GM19455 (cell line): ENCODE results near the gene ANKRD10.
A peak's percentile ranks its signal among the peaks of the same experiment; 100 is the strongest.

ENCODE experiments used
- ATAC-seq: cut with Tn5 transposase; IDR thresholded peaks from one replicate; pipeline ENCODE4 v1.9.1; 2021; ENCODE audit not compliant: unreplicated experiment

Gene ANKRD10

DNA sequence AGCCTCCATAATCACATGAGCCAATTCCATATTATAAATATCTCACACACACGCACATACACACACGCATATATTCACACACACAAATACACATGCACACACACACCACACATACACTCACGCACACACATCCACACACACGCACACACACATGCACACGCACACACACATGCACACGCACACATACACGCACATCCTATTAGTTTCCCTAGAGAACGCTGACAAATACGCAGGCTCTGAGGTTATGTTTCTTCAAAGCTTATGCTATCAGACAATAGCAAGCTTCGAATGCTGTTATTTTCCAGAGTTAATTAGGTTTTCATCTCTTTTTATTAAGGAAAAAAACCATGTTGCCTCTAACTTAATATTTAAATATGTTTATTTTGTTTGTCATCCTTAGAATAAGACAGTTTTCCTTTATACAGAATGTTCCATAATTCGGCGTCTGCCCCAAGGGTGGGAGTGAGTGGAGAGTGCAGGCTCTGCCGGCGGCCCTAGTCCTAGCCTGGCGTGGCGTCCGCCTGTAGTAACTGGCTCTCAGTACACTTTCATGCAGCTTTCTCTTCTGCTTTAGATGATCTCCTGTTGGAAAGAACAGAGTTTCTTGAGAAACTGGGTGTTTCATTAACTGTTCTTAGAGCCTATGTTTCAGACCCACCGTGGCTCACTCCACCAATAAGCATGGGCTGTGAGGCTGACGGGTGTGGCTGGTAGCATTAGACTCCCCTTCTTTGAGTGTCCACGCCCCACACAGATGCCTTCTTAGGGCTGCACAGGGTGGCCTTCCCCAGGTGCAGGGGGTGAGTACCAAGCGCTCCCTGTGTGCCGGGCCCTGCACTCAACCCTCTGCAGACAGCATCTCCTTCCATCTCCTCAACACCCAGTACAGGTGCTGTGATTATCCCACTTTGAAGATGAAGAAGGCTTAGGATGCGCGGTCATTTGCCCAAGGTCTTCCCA lies 30.4 kb upstream of the ANKRD10 start:
- no peak for ATAC-seq

DNA sequence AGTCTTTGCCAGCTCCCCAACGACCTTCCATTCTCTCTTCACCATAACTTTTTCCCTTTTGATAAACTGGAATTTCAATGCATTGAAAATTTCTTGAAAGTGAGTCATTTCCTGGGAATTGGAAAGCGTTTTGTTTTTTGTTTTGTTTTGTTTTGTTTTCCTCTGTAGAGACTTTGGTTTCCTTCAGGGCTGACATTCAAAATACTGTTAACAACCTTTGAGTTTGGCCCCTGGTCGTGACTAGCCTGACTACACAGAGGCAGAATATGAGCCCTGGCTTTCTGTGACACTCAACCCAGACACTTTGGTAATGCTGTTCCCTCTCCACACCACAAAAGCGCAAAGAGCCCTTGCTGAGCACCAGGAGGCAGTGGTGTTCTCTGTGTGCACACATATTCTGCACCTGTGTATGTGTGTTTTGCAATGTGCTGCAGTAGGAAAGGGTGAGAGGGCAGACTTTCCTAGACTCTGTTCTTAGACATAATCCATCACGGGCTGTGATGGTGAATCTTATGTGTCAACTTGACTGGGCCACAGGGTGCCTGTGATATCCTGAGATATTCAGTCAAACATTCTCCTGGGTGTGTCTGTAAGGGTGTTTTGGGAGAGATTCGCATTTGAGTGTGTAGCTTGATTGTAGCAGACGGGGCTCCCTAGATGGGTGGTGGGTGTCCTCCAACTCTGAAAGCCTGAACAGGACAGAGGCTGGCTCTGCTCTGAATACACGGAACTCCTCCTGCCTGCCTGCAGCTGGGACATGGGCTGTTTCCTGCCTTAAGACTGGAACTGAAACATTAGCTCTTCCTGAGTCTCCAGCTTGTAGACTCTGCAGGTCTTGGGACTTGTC lies 29.5 kb upstream of the ANKRD10 start:
- ATAC-seq, result peak; percentile 69

GRCh38 chr13:110942248-110942981 lies 27.5 kb upstream of the ANKRD10 start:
- peak; percentile 64 for ATAC-seq

- ATAC-seq, result no peak
Measured at GRCh38 chr13:110938662-110939421, 24.0 kb upstream of the ANKRD10 start.

GRCh38 chr13:110937511-110938285 lies 22.8 kb upstream of the ANKRD10 start:
- ATAC-seq, result no peak

- no peak for ATAC-seq
Measured at GRCh38 chr13:110936519-110936918, 21.6 kb upstream of the ANKRD10 start.

DNA sequence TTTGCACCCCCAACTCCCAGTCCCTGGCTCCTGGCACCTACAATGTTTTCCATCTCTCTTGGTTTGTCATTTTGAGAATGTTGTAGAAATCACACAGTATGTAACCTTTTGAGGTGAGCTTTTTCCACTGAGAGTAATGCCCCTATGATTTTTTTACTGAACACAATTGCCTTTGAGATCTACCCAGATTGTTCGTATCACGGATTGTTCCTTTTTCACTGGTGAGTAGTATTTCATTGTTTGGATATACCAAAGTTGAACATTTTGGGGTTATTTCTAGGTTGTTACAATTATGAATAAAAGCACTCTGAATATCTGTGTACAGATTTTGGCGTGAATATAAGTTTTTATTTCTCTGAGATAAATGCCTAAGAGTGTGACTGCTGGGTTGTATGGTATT lies 17.7 kb upstream of the ANKRD10 start:
- ATAC-seq, result no peak

DNA sequence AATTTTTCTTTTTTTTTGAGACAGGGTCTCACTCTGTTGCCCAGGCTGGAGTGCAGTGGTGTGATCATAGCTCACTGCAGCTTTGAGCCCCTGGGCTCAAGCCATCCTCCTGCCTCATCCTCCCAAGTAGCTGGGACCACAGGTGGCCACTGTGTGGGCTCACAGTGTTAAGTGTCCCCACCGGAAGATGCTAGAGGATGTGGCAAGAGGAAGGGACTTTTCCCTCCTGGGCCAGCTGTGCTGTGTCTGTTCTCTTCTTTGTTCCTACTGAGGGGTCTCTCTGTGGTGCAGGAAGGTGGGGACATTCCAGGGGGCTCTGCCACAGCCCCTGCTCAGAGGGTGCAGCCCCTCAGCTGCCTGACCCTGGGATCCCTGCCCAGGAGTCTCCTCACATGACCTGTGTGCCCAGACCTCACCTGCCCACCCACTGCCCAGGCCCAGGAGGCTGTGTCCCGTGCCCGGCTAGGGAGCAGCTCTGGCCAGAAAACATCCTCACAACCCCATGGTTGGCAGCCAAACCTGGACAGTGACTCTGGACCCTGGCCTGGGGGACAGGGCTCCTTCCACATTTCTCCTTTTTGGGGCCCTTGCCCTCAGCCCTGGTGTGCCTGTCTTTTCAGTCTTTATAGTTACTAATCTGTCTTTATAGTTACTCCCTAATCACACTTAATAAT lies 14.4 kb upstream of the ANKRD10 start:
- ATAC-seq, result no peak

GRCh38 chr13:110925023-110925612 lies 10.2 kb upstream of the ANKRD10 start:
- no peak for ATAC-seq

DNA sequence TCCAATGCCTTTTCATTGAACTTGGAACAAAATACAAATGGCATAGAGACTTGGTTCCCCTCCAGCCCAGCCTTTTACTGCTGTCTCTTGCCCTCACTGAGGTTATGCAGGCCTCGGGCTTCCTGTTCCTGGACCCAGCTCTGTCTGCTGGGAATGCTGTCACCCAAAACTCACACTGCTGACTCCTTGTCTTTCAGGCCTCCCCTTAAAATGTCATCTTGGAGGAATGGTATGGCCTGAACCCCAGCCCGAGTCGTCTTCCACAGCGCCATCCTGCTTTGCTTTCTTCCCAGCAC lies 9.7 kb upstream of the ANKRD10 start:
- ATAC-seq, result no peak

GRCh38 chr13:110923777-110924638 lies 9.1 kb upstream of the ANKRD10 start:
- ATAC-seq, result no peak

GRCh38 chr13:110923086-110923485 lies 8.2 kb upstream of the ANKRD10 start:
- ATAC-seq, result no peak

- no peak for ATAC-seq
Measured at GRCh38 chr13:110922506-110922905, 7.6 kb upstream of the ANKRD10 start.

GRCh38 chr13:110921695-110922094 lies 6.8 kb upstream of the ANKRD10 start:
- no peak for ATAC-seq

DNA sequence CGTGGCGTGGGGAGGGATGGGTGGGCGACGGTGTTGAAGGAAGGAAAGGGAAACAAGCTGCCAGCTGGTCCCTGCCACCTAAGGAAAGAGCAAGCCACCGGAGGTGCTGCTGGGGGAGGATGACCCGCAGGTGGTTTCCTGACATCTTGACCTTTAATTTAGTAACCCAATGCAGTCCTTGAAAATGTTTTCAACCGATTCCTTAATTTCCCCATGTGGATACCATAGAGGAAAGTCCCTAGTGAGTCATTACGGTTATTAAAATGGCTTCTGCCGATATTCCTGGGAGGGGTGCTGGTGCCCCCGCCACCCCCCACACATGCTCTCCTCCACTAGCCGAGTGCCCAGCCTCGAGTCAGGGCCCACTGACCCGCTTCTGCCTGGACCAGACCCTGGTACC lies 6.3 kb upstream of the ANKRD10 start:
- no peak for ATAC-seq

GRCh38 chr13:110920038-110920437 lies 5.2 kb upstream of the ANKRD10 start:
- no peak for ATAC-seq

DNA sequence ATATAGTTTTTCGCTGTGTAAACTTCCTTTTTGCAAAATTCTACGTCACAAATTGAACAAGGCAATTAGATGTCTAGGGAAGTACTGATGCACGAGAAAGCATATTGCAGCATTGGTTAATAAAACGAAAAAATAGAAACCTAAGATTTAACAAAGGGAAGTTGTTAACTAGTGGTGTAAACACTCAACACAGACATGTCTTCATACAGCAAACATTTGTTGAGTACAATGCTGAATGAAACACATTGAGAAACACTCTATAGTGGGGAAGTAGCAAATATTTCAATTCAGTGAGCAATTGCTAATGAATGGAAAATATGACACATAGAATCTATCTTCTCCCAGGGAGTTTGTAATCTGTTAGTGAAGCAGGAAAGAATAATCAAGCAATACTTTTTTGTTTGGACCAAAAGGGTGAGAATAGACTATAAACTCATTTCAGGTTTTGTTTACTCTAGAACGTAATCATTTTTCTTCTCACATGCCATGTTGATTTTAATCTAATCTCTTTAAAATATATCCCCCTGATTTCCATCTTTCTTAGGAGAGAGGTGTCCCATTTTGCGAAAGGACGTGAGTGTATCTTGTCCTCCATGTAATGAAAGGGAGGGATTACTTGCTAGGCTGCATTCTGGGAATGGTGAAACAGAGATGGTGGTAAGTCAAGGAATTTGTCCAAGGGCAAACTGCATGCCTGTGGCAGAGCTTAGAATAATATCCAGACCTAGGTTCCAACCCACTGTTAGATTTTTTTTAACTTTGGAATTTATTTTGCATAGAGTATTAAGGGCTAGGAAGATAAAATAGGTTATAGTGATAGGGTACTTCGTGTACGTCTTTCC lies 1.7 kb upstream of the ANKRD10 start:
- no peak for ATAC-seq
